ENCODE results near the gene KRTAP4-9. TPM values are rescaled to one million over a fixed set of nuclear protein-coding genes. Genes with fewer than 3 reads are reported as not detected.
"Not testable (repeated sequence)": the region's sequence is repeated elsewhere in the genome, so short reads cannot be mapped to it uniquely, and the experiment has no call there.

The KRTAP4-9 gene
- total and polyA plus RNA-seq, 12 donors: not detected

- Histone ChIP-seq H3K4me3 (no peak overlapping the region), H3K9me3 (peaks cover 0 to 7% (median 0%) of the 10 kb centered on the region in 11 donors), H3K36me3 (no peaks in the 10 kb centered on the region), H3K27ac (no peak overlapping the region), H3K4me1 (no peaks in the 10 kb centered on the region), H3K27me3 (peaks cover 0 to 76% (median 51%) of the 10 kb centered on the region in 7 donors)
- WGBS, 2 donors: 69 to 76% methylated on average over 1 of the region's 1 CpG
- ATAC-seq: no peak
- intact Hi-C loops (cut with DNase I): no loop called here
- TF ChIP-seq CTCF (IDR thresholded peaks at IDR 0.05): no peak
- no peak for DNase-seq
Measured at GRCh38 chr17:41061964-41062363, 43.2 kb upstream of the KRTAP4-9 start.

GRCh38 chr17:41063449-41063848 is 41.7 kb upstream of the KRTAP4-9 start:
- H3K9me3 ChIP-seq: no peaks in the 10 kb centered on the region
- WGBS, 2 donors: 89% methylated on average over 4 of the region's 4 CpGs
- no peak overlapping the region for H3K27ac ChIP-seq
- DNase-seq (no peak), ATAC-seq (no peak)
- no peaks in the 10 kb centered on the region for H3K36me3 ChIP-seq
- intact Hi-C loops (cut with DNase I): no loop called here
- H3K4me3 ChIP-seq: no peak overlapping the region
- H3K27me3 ChIP-seq: peaks cover 0 to 61% (median 43%) of the 10 kb centered on the region in 7 donors
- no peaks in the 10 kb centered on the region for H3K4me1 ChIP-seq
- no peak for TF ChIP-seq CTCF (IDR thresholded peaks at IDR 0.05)

GRCh38 chr17:41064301-41064700 is 40.9 kb upstream of the KRTAP4-9 start:
- WGBS, 2 donors: 84 to 87% methylated on average over 1 of the region's 1 CpG
- intact Hi-C loops (cut with DNase I): no loop called here
- no peak for ATAC-seq
- DNase-seq: no peak
- Histone ChIP-seq H3K36me3 (no peaks in the 10 kb centered on the region), H3K4me1 (no peaks in the 10 kb centered on the region), H3K27ac (no peak overlapping the region), H3K27me3 (peaks cover 0 to 53% (median 35%) of the 10 kb centered on the region in 7 donors), H3K9me3 (no peaks in the 10 kb centered on the region), H3K4me3 (no peak overlapping the region)
- TF ChIP-seq CTCF (IDR thresholded peaks at IDR 0.05): no peak

- not testable (repeated sequence) for H3K27ac ChIP-seq, ATAC-seq
- WGBS, 2 donors: 67 to 78% methylated on average over 7 of the region's 16 CpGs
Measured at GRCh38 chr17:41065016-41065689, 40.0 kb upstream of the KRTAP4-9 start.

More at GRCh38 chr17:41065016-41065689, 40.0 kb upstream of the KRTAP4-9 start:
- not testable (repeated sequence) for H3K9me3 ChIP-seq, DNase-seq, H3K4me3 ChIP-seq, H3K4me1 ChIP-seq, H3K36me3 ChIP-seq
- peaks cover 0 to 48% (median 28%) of the 10 kb centered on the region in 7 donors for H3K27me3 ChIP-seq
- intact Hi-C loops (cut with DNase I): loop anchor here in 1 of 10 donors (5.0 kb wide), 1 partner anchor 52 kb away; the partner anchor contains the start of gene KRTAP4-11
